Subcutaneous preadipocyte (primary cell): ENCODE measurements around the gene SPACA5B. TPM values are rescaled to one million over a fixed set of nuclear protein-coding genes. Genes with fewer than 3 reads are reported as not detected.

Experiments
- small RNA-seq: library from RNA; depleted of rRNA; stranded (forward); fragments of <200 nt; gene quantifications from one replicate; pipeline ENCODE3, GENCODE V24; 2012
- total RNA-seq: library from RNA; depleted of rRNA; stranded (reverse); fragments of >200 nt; gene quantifications from 2 replicates; pipeline ENCODE4 v1.2.3, GENCODE V29; 2012

The SPACA5B gene
- total RNA-seq, result not detected in 2 replicates

GRCh38 chrX:48130326-48130725 is at the start of gene SPACA5B:
TSS of gene SPACA5B (plus strand) at chrX:48130626. CDS start at chrX:48130688, 62 bp downstream.

Small RNA genes within 50 kb of the gene (small RNA-seq; reads per million reads assigned to genes)
- gene AC245047.7 (not detected), gene RNU6-707P (not detected)

Other genes starting within 250 kb of the SPACA5B start
- gene ZNF182, start 126.6 kb upstream of the SPACA5B start, total RNA-seq, result 2.6 and 3.1 TPM in 2 replicates
- not detected in 2 replicates for gene SPACA5, start 123.6 kb upstream of the SPACA5B start, total RNA-seq
- gene ZNF630, start 59.0 kb upstream of the SPACA5B start, total RNA-seq, result 0.98 and 1.1 TPM in 2 replicates
- not detected in 2 replicates for gene SSX5, start 66.2 kb downstream of the SPACA5B start, total RNA-seq
- gene SSX1, start 124.8 kb downstream of the SPACA5B start, total RNA-seq, result not detected in 2 replicates
- gene SSX3, start 226.1 kb downstream of the SPACA5B start, total RNA-seq, result not detected in 2 replicates